Activated naive CD8-positive, alpha-beta T cell treated with anti-CD3 and anti-CD28 coated beads, Interleukin-2, amount 10 ng/mL, durations not matched to agents 7 days and 5 days (primary cell): Measurements from ENCODE around the gene MYO1B. TPM values are rescaled to one million over a fixed set of nuclear protein-coding genes. Genes with fewer than 3 reads are reported as not detected.

Experiments
- ATAC-seq: fragments of 150-1000 bp; cut with Tn5 transposase; one replicate; pipeline ENCODE4 v1.10.0; 2021; ENCODE audit warnings: low read depth, moderate library complexity
- POLR2A ChIA-PET: fragments of 350-600 bp; sonication (Branson Sonifier 250); formaldehyde crosslinking; loops from one replicate; lab custom pipeline; 2021; ENCODE audit warnings: antibody characterized with exemption; lab: Charles Lee
- DNase-seq: peaks from one replicate; pipeline ENCODE4 v3.0.0; 2021
- H3K27ac Mint-ChIP-seq: one replicate; pipeline ENCODE4 v1.8.0; 2022; ENCODE audit warnings: mild to moderate bottlenecking, mixed read lengths
- H3K27me3 Mint-ChIP-seq: one replicate; pipeline ENCODE4 v1.8.0; 2022; ENCODE audit warnings: mild to moderate bottlenecking, moderate library complexity, mixed read lengths
- H3K36me3 Mint-ChIP-seq: one replicate; pipeline ENCODE4 v1.8.0; 2021; ENCODE audit warnings: mild to moderate bottlenecking, mixed read lengths
- H3K4me1 Mint-ChIP-seq: one replicate; pipeline ENCODE4 v1.8.0; 2021; ENCODE audit warnings: mixed read lengths
- H3K4me3 Mint-ChIP-seq: one replicate; pipeline ENCODE4 v1.8.0; 2022; ENCODE audit warnings: mild to moderate bottlenecking, moderate library complexity, mixed read lengths
- H3K9me3 Mint-ChIP-seq: one replicate; pipeline ENCODE4 v1.8.0; 2021; ENCODE audit warnings: mixed read lengths
- total RNA-seq, 2 experiments: library from RNA; stranded (reverse); gene quantifications; one replicate each; pipeline ENCODE4 v1.2.3, GENCODE V29; 2021

MYO1B gene
- total RNA-seq, 2 experiments from 2014 or later = 3.2 to 3.9 TPM

DNA sequence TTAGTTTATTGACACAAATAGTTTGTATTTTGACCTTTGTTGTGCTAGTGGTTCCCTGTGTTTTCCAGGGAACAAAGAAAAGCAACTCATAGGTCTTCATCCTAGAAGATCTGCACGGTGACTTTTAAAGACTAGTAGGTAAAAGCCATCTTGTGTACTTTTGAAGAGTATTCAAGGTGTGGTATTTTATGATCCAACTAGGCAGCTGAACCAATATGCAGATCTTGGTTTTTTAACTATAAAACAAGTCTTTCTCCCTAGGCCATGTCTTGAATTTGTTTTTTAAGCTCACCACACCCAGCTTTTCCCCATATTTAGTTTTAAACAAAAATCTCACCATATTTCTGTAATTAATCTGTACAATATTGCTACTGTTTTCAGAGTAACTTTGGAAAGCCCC is 30.0 kb upstream of the MYO1B start:
- Mint-ChIP-seq H3K4me3 (no peak overlapping the region), H3K9me3 (peaks cover 17% of the 10 kb centered on the region), H3K36me3 (peaks cover 9% of the 10 kb centered on the region), H3K27ac (no peak overlapping the region), H3K4me1 (peaks cover 20% of the 10 kb centered on the region), H3K27me3 (no peaks in the 10 kb centered on the region)
- DNase-seq (no peak), ATAC-seq (no peak)
- POLR2A ChIA-PET = no interaction called here

- Mint-ChIP-seq H3K9me3 (peaks cover 15% of the 10 kb centered on the region), H3K27me3 (no peaks in the 10 kb centered on the region), H3K4me1 (peaks cover 24% of the 10 kb centered on the region), H3K4me3 (no peak overlapping the region), H3K36me3 (peaks cover 12% of the 10 kb centered on the region), H3K27ac (no peak overlapping the region)
- DNase-seq (no peak), ATAC-seq (no peak)
- POLR2A ChIA-PET = no interaction called here
These were observed 29.5 kb upstream of the MYO1B start for GRCh38 chr2:191215666-191216065.

DNA sequence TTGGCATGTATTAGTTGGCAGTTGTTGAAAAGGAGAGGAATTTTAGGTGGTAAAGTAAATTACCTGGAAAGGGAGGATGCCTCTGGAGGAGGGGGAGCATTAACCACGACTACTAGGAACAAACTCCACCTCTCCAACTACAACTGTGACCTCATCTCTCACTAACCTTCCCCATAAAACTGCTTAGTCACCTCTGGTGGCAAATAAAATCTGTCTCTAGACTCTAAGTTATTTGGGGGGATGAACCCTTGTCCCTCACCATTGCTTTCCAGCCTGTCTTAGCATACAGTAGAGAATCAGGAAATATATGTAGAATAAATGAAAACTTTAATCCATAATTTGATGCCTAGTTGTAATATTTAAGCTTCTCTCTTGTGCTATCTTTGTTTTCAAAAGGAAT is 27.6 kb upstream of the MYO1B start:
- ATAC-seq = no peak
- peaks cover 6% of the 10 kb centered on the region for H3K36me3 Mint-ChIP-seq
- H3K4me3 Mint-ChIP-seq = no peak overlapping the region
- no peak for DNase-seq
- no peak overlapping the region for H3K27ac Mint-ChIP-seq
- POLR2A ChIA-PET = no interaction called here
- peaks cover 25% of the 10 kb centered on the region for H3K4me1 Mint-ChIP-seq
- peaks cover 7% of the 10 kb centered on the region for H3K9me3 Mint-ChIP-seq
- H3K27me3 Mint-ChIP-seq = no peaks in the 10 kb centered on the region

DNA sequence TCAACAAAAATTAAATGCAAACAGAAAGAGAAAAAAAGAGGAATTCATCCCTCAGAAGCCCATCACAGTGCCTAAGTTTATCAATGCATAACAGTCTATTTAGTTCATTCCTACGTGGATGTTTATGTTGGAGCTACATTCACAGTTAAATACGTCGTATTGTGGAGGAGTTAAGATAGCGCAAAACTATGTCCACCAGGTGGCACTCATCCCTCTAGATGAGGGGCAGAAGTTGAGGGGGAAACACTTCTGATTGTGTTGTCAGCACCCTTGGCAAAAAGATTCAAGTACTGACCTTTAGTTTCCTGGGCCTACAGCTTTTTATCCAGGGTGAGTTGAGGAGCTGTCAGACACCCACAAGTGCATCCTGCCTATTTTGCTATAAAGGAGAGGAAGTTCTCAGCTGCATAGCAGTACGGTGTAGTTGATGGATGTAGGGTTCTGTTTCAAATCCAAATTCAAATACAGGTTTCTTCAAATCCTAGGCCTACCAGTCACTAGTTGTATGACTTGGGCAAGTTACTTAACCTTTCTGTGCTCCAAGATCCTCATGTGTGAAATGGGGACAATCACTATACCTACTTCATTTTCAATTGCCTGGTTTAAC is 26.8 kb upstream of the MYO1B start:
- no peak for DNase-seq
- H3K36me3 Mint-ChIP-seq = peaks cover 6% of the 10 kb centered on the region
- H3K4me1 Mint-ChIP-seq = peaks cover 25% of the 10 kb centered on the region
- peak; percentile 77 for ATAC-seq
- H3K27me3 Mint-ChIP-seq = no peaks in the 10 kb centered on the region
- no peak overlapping the region for H3K4me3 Mint-ChIP-seq
- no peak overlapping the region for H3K27ac Mint-ChIP-seq
- peaks cover 6% of the 10 kb centered on the region for H3K9me3 Mint-ChIP-seq
- POLR2A ChIA-PET = no interaction called here

- H3K27me3 Mint-ChIP-seq = no peaks in the 10 kb centered on the region
These were observed 24.5 kb upstream of the MYO1B start for GRCh38 chr2:191220671-191221070.

DNA sequence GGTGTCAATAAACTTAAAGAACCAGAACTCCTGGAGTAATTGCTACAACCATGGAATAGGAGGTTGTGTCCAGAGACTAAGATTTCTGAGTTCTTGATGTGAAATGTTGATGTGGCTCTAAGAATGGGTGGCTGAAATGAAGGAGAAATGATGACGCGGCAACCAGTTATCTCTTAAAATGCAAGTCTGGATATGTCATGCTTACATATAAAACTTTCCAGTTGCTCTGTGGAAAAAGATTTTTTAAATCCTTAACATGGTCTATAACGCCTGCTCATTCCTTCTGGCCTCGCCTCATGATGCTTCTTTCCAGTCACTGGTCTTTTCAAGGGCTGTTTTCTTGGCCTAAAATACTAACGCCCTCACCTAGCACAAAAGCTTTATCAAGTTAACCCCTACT is 23.5 kb upstream of the MYO1B start:
- no peaks in the 10 kb centered on the region for H3K27me3 Mint-ChIP-seq
- H3K9me3 Mint-ChIP-seq = no peaks in the 10 kb centered on the region
- POLR2A ChIA-PET = no interaction called here
- H3K27ac Mint-ChIP-seq = no peak overlapping the region
- H3K36me3 Mint-ChIP-seq = peaks cover 3% of the 10 kb centered on the region
- DNase-seq = no peak
- H3K4me1 Mint-ChIP-seq = peaks cover 25% of the 10 kb centered on the region
- no peak for ATAC-seq
- no peak overlapping the region for H3K4me3 Mint-ChIP-seq

More at GRCh38 chr2:191220671-191221070, 24.5 kb upstream of the MYO1B start:
- POLR2A ChIA-PET = no interaction called here
- peaks cover 25% of the 10 kb centered on the region for H3K4me1 Mint-ChIP-seq
- H3K36me3 Mint-ChIP-seq = peaks cover 3% of the 10 kb centered on the region
- no peak overlapping the region for H3K4me3 Mint-ChIP-seq
- ATAC-seq (no peak), DNase-seq (no peak)
- H3K27ac Mint-ChIP-seq = no peak overlapping the region
- H3K9me3 Mint-ChIP-seq = no peaks in the 10 kb centered on the region

DNA sequence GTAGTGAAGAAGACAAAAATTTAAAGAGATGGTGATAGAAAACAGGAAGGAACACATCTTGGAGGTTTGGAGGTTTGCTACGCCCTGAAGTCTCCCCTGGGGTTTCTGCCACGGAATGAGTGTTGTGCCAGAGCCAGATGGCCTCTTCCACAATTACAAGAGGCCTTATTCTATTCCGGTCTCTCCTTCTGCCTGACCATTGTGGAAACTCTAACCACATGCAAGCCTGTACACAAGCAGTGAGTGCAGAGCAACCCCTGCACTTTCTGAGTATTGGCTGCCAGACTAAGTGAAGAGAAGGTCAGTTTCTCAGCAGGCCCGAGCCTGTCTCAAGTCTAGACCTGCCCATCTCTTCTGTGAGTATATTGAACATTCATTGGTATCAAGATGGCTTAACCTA is 22.7 kb upstream of the MYO1B start:
- ATAC-seq (no peak), DNase-seq (no peak)
- H3K27me3 Mint-ChIP-seq = no peaks in the 10 kb centered on the region
- H3K4me3 Mint-ChIP-seq = no peak overlapping the region
- POLR2A ChIA-PET = interaction anchor here (0.6 kb wide), 1 partner anchor 432 kb away, joined by 5 read pairs; no protein-coding TSS in a partner anchor
- peaks cover 3% of the 10 kb centered on the region for H3K36me3 Mint-ChIP-seq
- H3K9me3 Mint-ChIP-seq = no peaks in the 10 kb centered on the region
- peaks cover 23% of the 10 kb centered on the region for H3K4me1 Mint-ChIP-seq
- no peak overlapping the region for H3K27ac Mint-ChIP-seq

- POLR2A ChIA-PET = interaction anchor here (0.6 kb wide), 1 partner anchor 431 kb away, joined by 5 read pairs; no protein-coding TSS in a partner anchor
- H3K4me1 Mint-ChIP-seq = peaks cover 19% of the 10 kb centered on the region
These were observed 22.3 kb upstream of the MYO1B start for GRCh38 chr2:191222952-191223351.

DNA sequence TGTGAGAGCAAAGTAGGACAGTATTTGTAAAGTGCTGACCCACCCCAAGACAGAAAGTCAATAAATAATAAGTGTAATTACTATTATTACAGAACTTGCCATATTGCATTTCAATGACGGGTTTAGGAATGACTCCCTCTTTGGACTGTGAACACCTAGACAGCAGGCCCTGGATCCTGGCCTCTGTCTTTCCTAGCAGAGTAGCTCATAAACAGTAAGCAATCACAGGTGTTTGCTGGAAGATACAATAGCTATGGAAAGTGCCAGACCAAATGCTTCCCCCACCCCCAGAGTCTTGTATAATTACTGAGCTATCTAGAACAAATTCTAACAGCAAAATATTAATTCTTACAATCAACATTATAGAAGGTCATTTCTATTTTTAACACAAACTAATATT is 20.1 kb upstream of the MYO1B start:
- H3K36me3 Mint-ChIP-seq = peaks cover 3% of the 10 kb centered on the region
- POLR2A ChIA-PET = no interaction called here
- DNase-seq = no peak

More at GRCh38 chr2:191222952-191223351, 22.3 kb upstream of the MYO1B start:
- peaks cover 3% of the 10 kb centered on the region for H3K36me3 Mint-ChIP-seq
- DNase-seq (no peak), ATAC-seq (no peak)
- no peaks in the 10 kb centered on the region for H3K9me3 Mint-ChIP-seq
- no peak overlapping the region for H3K27ac Mint-ChIP-seq
- no peak overlapping the region for H3K4me3 Mint-ChIP-seq
- no peaks in the 10 kb centered on the region for H3K27me3 Mint-ChIP-seq

DNA sequence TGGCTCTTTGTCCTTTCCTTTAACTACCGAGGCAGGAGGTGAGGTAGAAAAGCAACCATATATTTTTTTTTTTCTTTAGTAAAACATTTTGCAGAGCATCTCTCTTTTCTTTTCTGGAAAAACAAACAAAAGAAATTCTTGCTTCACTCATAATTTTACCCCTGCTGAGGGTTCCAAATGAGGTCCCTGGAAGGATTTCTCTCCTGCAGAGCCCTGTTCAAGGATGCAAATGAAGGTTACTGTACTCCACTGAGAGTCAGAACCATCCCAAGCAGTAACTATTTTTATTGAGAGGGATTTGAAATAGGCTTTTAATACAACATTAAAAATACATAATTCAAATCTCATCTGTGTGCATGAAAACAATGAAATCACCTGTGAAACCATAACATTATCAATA is 19.5 kb upstream of the MYO1B start:
- ATAC-seq (no peak), DNase-seq (no peak)
- H3K4me3 Mint-ChIP-seq = no peak overlapping the region
- H3K9me3 Mint-ChIP-seq = peaks cover 3% of the 10 kb centered on the region
- no peak overlapping the region for H3K27ac Mint-ChIP-seq
- POLR2A ChIA-PET = no interaction called here
- H3K36me3 Mint-ChIP-seq = no peaks in the 10 kb centered on the region
- no peaks in the 10 kb centered on the region for H3K27me3 Mint-ChIP-seq
- peaks cover under 1% of the 10 kb centered on the region for H3K4me1 Mint-ChIP-seq

More for the DNA sequence above, 20.1 kb upstream of the MYO1B start:
- Mint-ChIP-seq H3K4me1 (peaks cover 6% of the 10 kb centered on the region), H3K27ac (no peak overlapping the region), H3K27me3 (no peaks in the 10 kb centered on the region), H3K9me3 (peaks cover 3% of the 10 kb centered on the region), H3K4me3 (no peak overlapping the region)
- no peak for ATAC-seq

GRCh38 chr2:191226196-191226595 is 19.0 kb upstream of the MYO1B start:
- no peaks in the 10 kb centered on the region for H3K4me1 Mint-ChIP-seq
- no peaks in the 10 kb centered on the region for H3K27me3 Mint-ChIP-seq
- peaks cover 3% of the 10 kb centered on the region for H3K9me3 Mint-ChIP-seq
- DNase-seq (no peak), ATAC-seq (no peak)
- no peak overlapping the region for H3K27ac Mint-ChIP-seq
- H3K36me3 Mint-ChIP-seq = no peaks in the 10 kb centered on the region
- H3K4me3 Mint-ChIP-seq = no peak overlapping the region
- POLR2A ChIA-PET = no interaction called here

DNA sequence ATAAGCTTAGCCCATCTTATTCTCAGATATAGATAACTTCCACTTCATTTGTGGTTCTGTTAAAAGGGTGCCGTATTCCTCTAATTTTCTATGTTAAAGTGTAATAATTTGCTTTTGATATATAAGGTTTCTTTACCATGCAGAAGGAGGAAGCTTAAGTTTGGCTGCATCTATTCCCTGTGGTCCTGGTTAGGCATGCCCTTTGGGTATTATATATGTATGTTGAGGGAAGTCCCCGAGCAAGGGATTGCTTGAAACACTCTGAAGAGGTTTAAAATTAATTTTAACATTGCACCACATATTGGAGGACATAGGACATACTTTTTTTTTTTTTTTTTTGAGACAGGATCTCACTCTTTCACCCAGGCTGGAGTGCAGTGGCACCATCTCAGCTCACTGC is 16.9 kb upstream of the MYO1B start:
- ATAC-seq (no peak), DNase-seq (no peak)
- Mint-ChIP-seq H3K4me1 (no peaks in the 10 kb centered on the region), H3K27me3 (no peaks in the 10 kb centered on the region), H3K9me3 (peaks cover 3% of the 10 kb centered on the region), H3K27ac (no peak overlapping the region), H3K4me3 (no peak overlapping the region), H3K36me3 (no peaks in the 10 kb centered on the region)
- POLR2A ChIA-PET = no interaction called here

GRCh38 chr2:191228861-191229260 is 16.3 kb upstream of the MYO1B start:
- ATAC-seq = no peak

GRCh38 chr2:191230174-191230573 is 15.0 kb upstream of the MYO1B start:
- POLR2A ChIA-PET = no interaction called here
- no peak for ATAC-seq
- Mint-ChIP-seq H3K36me3 (no peaks in the 10 kb centered on the region), H3K9me3 (peaks cover 3% of the 10 kb centered on the region), H3K27me3 (no peaks in the 10 kb centered on the region), H3K4me1 (no peaks in the 10 kb centered on the region), H3K4me3 (no peak overlapping the region), H3K27ac (no peak overlapping the region)
- DNase-seq = no peak

More at GRCh38 chr2:191228861-191229260, 16.3 kb upstream of the MYO1B start:
- no peak for DNase-seq
- Mint-ChIP-seq H3K27ac (no peak overlapping the region), H3K4me3 (no peak overlapping the region), H3K9me3 (peaks cover 3% of the 10 kb centered on the region), H3K27me3 (no peaks in the 10 kb centered on the region), H3K4me1 (no peaks in the 10 kb centered on the region), H3K36me3 (no peaks in the 10 kb centered on the region)
- POLR2A ChIA-PET = no interaction called here
